Erythroblast (primary cell): ENCODE data around the gene RNF182.

Source experiments
- GATA1 ChIP-seq: IDR thresholded peaks from 2 replicates; pipeline ENCODE4 v1.6.1; 2011; ENCODE audit warnings: low read depth, mild to moderate bottlenecking, control low read depth, low read length, moderate library complexity
- POLR2A ChIP-seq: IDR thresholded peaks from 2 replicates; pipeline ENCODE4 v1.6.1; 2011; ENCODE audit warnings: mild to moderate bottlenecking, low read length

- no peak for TF ChIP-seq POLR2A
- TF ChIP-seq GATA1: no peak
Measured at GRCh38 chr6:14022673-14023072, 97.9 kb downstream of the RNF182 start.
